GM18907 (cell line): Measurements from ENCODE around the gene PTPRCAP.

Experiments
- ATAC-seq: cut with Tn5 transposase; IDR thresholded peaks from one replicate; pipeline ENCODE4 v1.9.1; 2021; ENCODE audit warnings: mild to moderate bottlenecking, moderate library complexity; ENCODE audit not compliant: unreplicated experiment

The PTPRCAP gene

DNA sequence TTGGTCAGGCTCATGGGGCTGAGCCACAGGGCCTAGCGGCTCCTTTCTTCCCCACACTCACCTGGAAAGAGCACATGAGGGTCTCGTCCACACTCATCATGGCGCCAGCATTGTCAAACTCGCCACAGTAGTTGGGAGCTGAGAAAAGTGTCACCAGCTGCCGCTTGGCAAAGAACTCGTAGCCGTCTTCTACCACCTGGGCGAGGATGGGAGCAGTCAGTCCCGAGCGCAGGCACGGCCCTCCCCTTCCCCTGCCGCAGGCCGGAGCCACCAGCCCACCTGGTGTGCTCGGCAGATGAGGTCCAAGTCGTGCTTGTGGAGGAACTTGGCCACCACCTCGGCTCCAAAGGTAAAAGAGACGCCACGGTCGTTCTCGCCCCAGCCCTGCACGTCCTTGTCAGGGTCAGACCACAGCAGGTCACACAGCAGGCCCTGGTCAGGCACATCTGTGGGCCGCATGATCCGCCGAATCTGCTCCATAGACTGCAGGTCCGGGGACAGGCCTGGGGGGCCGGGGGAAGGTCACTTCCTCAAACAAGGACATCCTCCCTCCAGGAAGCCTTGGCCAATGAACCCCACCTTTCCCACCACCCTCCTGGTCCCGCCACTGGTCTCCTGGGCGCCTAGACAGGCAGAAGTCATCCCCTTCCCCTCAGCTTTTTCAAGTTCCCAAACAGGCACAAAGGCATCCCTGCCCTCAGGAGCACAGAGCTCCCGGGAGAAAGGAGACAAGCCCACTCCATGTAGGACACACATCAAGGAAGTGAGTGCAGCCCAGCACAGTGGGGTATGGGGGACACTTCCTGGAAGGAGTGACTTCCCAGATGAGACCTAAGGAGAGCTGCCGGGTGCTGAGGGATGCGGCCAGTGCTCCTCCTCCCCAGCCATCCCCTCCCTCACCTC is 38.6 kb downstream of the PTPRCAP start:
- no peak for ATAC-seq

DNA sequence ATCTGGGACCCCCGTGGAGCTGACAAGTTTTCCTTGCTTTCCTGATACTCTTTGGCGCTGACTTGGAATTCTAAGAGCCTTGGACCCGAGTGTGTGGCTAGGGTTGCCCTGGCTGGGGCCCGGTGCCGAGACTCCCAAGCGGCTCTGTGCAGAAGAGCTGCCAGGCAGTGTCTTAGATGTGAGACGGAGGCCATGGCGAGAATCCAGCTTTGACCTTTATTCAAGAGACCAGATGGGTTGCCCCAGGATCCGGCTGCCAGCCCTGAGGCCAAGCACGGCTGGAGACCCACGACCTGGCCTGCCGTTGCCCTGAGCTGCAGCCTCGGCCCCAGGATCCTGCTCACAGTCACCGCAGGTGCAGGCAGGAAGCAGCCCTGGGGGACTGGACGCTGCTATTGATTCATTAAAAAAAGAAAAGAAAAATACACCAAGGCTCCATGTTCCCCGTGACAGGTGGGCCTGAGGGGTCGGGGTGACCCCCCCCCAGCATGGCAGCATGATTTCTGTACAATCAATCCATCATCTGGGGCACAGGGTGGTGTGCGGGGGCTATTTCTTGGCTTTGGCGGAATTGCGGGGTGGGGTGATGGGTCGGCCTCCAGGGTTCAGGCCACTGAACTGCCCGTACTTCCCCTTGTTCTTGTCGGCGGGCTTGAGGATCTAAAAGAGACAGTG is 39.4 kb downstream of the PTPRCAP start:
- ATAC-seq: no peak

DNA sequence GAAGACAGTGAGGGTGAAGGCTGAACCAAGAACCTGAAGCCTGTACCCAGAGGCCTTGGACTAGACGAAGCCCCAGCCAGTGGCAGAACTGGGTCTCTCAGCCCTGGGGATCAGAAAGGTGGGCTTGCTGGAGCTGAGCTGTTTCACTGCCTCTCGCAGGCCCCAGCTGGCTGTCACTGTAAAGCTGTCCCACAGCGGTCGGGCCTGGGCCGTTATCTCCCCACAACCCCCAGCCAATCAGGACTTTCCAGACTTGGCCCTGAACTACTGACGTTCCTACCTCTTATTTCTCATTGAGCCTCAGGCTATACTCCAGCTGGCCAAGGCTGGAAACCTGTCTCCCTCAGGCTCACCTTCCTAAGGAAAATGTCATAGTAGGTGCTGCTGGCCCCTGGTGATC is 39.9 kb downstream of the PTPRCAP start:
- ATAC-seq: no peak

DNA sequence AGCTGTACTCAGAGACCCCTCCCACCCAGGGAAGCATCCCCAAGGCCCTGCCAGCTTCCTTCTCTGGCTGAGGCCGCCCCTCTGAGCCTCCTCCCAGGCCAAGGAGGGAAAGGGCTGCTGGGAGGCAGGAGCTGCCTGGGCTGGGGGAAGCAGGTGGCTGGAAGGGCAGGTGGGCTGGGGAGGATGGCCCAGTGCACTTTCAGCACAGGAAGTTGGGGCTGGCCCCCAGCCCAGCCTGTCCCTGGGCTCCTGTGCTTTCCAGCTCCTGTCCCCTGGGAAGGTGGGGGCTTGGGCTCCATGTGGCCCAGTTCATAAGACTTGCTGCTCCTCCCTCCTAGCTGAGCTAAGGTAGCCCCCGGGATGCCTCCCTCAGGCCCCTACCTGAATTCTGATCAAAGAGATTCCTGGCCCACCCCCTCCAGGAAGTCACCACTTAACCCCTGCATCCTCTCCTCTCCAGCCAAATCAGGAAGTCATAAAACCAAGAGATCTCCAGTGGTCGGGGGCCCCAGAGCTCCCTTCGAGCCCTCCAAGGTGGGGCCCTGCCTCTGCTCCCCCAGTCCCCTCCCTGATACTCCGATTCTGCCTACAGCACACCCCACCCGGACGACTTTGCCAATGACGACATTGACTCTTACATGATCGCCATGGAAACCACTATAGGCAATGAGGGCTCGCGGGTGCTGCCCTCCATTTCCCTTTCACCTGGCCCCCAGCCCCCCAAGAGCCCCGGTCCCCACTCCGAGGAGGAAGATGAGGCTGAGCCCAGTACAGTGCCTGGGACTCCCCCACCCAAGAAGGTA is 40.7 kb downstream of the PTPRCAP start:
- ATAC-seq: no peak

DNA sequence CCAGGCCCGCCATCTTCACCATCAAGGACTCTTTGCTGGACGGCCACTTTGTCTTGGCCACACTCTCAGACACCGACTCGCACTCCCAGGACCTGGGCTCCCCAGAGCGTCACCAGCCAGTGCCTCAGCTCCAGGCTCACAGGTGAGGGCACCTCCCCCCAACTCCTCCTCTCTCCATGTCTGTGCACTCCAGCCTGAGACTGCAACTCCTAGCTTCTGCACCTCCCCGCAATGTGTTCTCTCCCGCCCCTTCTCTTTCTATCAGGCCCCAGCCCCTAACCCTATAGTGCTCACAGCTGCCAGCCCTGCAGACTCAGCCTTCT is 41.3 kb downstream of the PTPRCAP start:
- no peak for ATAC-seq

DNA sequence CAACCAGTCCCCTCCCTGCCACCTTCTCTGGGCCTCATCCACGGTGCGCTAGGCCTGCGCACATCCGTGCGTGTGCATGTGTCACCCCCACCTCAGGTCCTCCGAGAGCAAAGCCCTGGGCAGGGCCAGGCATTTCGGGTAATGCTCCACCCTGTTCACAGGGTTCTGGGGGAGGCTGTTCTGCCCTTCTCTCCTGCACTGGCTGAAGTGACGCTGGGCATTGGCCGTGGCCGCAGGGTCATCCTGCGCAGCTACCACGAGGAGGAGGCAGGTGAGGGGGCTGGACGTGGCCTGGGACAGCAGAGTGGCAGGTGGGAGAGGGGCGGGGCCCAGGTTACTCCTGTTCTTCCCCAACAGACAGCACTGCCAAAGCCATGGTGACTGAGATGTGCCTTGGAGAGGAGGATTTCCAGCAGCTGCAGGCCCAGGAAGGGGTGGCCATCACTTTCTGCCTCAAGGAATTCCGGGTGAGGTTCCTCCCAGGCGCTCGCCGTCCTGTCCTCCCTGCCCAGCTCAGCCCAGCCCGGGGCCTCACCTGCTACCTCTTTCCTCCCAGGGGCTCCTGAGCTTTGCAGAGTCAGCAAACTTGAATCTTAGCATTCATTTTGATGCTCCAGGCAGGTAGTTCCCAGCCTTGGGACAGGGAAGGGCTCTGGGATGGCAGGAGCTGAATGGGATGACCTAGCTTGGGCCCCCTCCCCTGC is 41.8 kb downstream of the PTPRCAP start:
- no peak for ATAC-seq

DNA sequence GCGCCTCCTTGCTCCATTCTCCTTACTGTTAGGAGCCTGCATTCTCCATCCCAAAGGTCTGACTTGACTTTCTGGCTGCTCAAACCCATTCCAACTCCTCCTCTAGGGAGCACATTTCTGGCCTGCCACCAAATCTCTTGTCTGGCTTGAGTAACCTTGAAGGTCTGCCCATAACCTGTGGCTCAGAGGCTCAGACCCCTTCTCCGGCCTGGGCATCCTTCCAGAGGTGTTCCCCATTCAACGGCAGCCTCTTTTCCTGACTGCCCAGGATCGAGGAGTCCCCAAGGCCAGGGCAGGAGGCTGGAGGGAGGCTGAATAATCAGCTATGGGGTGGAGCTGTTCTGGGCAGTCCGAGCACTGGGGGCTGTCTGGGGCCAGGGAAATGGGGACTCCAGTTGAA is 43.5 kb downstream of the PTPRCAP start:
- ATAC-seq: no peak

DNA sequence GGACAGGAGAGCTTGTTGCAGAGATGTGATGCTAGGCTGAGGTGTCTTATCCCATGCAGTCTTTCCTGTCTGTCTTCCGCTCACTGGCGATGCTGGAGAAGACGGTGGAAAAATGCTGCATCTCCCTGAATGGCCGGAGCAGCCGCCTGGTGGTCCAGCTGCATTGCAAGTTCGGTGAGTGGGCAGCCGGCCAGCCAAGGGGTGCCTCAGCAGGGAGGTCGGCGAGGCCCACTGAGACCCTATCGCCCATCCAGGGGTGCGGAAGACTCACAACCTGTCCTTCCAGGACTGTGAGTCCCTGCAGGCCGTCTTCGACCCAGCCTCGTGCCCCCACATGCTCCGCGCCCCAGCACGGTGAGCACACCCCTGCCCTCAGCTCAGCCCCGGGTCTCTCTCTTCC is 44.0 kb downstream of the PTPRCAP start:
- no peak for ATAC-seq

DNA sequence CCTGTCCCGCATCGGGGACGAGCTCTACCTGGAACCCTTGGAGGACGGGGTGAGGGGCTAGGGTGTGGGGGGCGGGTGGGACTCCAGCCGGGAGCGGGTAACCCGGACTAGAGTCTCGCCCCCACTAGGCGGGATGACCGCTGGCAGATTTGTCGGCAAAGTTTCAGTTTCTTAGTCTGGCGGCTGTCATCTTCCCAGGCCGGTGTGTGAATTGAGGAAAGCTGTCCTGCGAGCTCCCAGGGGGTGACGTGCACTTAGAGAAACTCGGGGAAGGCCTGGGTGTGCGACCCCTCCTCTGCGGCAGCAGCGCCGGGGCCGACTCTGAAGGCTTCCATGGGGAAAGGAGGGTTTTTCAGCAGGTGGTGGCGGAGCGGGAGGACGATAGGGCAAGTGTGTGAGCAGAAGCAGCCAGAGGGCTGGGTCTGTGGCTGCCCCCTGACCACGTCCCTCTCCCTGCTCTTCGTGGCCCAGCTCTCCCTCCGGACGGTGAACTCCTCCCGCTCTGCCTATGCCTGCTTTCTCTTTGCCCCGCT is 45.2 kb downstream of the PTPRCAP start:
- peak; percentile 6 for ATAC-seq

DNA sequence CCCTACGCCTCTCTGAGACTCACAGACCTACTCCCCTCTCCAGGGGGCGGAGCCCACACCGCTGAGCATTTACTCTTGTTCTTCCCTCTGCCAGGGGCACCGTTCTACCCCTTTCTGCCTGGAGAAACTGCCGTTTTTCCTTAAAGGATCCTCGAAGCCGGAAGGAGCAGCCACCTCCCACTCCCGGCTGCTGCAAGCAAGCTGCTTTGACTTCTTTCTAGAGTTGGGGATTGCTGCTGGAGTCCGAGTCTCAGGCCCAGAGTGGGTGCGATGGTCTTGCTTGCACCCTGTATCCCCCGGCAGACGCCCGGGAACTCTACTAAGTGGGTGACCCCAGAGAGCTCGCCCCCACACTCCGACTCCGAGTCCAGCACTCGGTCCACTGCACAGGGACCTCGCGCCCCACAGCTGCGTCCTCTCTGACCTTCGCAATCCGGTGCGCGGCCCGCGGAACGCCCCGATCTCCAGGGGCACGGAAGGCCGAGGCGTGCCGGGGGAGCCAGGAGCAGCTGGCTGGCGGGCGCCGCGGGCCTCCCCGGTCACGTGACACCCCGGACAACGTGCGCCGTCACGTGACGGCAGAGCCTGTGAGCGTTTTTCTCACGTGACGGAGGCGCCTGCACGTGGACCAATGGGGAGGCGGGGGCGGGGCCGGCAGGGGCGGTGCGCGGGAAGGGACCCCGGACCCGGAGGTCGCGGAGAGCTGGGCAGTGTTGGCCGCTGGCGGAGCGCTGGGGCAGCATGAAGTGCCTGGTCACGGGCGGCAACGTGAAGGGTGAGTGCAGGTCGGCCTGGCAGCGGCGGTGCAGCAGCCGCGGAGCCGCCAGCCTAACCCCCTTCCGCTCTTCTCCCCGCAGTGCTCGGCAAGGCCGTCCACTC is 45.9 kb downstream of the PTPRCAP start, which contains the start of gene RAD9A:
RAD9A (plus strand) TSS at position 683 of the 879 bp plus-strand sequence; CDS start at position 742, 59 bp downstream.
- ATAC-seq: peak; percentile 57

DNA sequence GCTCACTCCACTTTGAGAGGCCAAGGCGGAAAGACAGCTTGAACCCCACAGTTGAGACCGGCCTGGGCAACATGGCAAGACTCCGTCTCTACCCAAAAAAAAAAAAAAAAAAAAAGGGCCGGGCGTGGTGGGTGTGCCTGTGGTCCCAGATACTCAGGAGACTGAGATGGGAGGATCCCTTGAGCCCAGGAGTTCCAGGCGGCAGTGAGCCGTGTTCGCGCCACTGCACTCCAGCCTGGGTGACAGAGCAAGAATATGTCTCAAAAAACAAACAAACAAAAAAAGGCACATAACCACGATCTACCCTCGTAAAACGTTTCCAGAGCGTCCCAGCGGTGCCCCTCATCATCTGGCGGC is 46.6 kb downstream of the PTPRCAP start:
- ATAC-seq: no peak

DNA sequence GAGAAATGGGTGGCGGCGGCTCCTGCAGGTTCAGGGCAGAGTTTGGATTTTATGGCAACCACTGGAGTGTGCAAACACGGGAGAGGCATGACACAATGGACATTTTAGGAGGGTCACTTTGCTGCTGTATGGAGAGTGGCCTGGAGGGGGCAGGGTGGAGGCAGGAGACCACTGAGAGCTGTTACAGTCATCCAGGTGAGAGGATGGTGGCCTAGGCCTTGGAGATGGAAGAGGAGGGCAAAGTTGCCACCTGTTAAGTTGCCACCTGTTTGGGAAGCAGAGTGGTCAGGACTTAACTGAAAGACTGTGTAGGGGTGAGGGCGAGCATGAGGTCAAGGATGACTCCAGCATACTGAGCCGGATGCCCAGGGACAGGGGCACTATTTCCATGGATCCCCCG is 48.0 kb downstream of the PTPRCAP start:
- no peak for ATAC-seq

DNA sequence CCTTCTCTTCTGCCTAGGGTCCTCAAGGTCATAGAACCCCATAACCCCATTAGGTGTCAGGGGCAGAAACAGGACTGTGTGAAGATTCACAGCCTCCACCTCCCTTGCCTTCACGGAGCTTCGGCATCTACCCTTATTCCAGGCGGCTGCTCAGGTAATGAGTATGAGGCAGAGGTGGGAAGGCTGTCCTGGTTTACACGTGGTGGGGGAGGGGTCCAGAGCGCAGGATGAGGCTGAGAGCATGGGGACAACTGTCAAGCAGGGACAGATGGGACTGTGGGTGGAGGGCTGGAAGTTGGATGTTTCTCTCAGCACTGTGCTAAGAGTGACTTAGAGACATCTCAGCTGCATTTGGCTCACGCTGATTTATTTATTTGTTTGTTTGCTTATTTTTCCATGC is 50.0 kb downstream of the PTPRCAP start:
- ATAC-seq: no peak

DNA sequence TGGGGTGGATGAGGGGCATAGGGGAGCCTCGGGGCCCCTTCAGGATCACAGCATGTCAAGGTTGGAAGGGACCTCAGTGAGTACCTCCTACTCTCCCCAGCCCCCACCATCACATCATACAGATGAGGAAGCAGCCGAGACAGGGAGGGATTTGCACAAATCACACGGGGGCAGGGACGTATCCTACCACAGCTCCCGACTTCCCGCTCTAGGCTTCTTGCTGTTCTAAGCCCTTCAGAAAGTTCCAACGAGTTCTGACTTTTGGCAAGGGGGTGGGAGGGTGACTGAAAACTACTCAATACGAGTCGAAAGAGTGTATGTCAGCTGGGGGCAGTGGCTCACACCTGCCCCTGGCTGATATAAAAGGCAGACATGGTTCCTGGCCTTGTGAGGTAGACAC is 50.4 kb downstream of the PTPRCAP start:
- ATAC-seq: no peak
